ENCODE measurements around the gene YAE1. TPM values are rescaled to one million over a fixed set of nuclear protein-coding genes. Genes with fewer than 3 reads are reported as not detected.
A peak's percentile ranks its signal among the peaks of the same experiment; 100 is the strongest.

Gene YAE1
- polyA plus RNA-seq, 1 of the 3 experiments (the other 2 are of a cell fraction) = 30.7 TPM

- CTCF ChIA-PET = interaction anchor here (0.9 to 3.1 kb wide), 8 partner anchors 10 to 142 kb away, joined by 3 to 16 read pairs (median 4); no protein-coding TSS in a partner anchor
- H3K27ac ChIP-seq (ENCODE audit: low read depth in 2 of 2, low read length in 1 of 2) = peak overlapping the region; percentile 62 to 91
- POLR2A ChIA-PET = interaction anchor here (0.6 to 2.3 kb wide), 6 partner anchors 12 to 124 kb away, joined by 3 to 15 read pairs (median 3); partner anchors contain the start of genes RALA and YAE1
Measured at GRCh38 chr7:39609113-39609934, 43.1 kb downstream of the YAE1 start.

More at GRCh38 chr7:39609113-39609934, 43.1 kb downstream of the YAE1 start:
- H3K9me3 ChIP-seq = no peaks in the 10 kb centered on the region
- peaks cover 28% of the 10 kb centered on the region for H3F3A ChIP-seq (replicated peaks; ENCODE audit: insufficient read depth)
- H3K79me2 ChIP-seq (ENCODE audit: insufficient read depth) = no peaks in the 10 kb centered on the region
- no peak for TF ChIP-seq ELF1 (IDR thresholded peaks at IDR 0.05)
- TF ChIP-seq TCF12 (IDR thresholded peaks at IDR 0.05) = peak; percentile 98
- peak; percentile 21; the same call in 1 of the 2 replicates for TF ChIP-seq MXI1 (IDR thresholded peaks at IDR 0.05; ENCODE audit: low read depth, low read length)
- TF ChIP-seq FOXJ3 (CRISPR knock-in tag; IDR thresholded peaks at IDR 0.05) = no peak
- no peak for TF ChIP-seq EZH2phosphoT487 (IDR thresholded peaks at IDR 0.05; ENCODE audit: borderline replicate concordance, low read depth)
- TF ChIP-seq FOXM1 (IDR thresholded peaks at IDR 0.05; ENCODE audit: low read depth) = peak; percentile 80; the same call in 1 of the 2 replicates
- TF ChIP-seq MEF2A (IDR thresholded peaks at IDR 0.05; ENCODE audit: borderline replicate concordance, low read depth) = peak; percentile 90
- TF ChIP-seq POLR2AphosphoS5 (IDR thresholded peaks at IDR 0.05; ENCODE audit: low read depth, low read length) = peak; percentile 57; the same call in 1 of the 2 replicates
- peak; percentile 7; the same call in 1 of the 2 replicates for TF ChIP-seq GATA2 (CRISPR knock-in tag; IDR thresholded peaks at IDR 0.05)
- TF ChIP-seq EP300 (IDR thresholded peaks at IDR 0.05; ENCODE audit: borderline replicate concordance in 1 of 2, low read depth in 1 of 2, low read length in 1 of 2) = peak; percentile 72 to 92
- TF ChIP-seq CTCF (IDR thresholded peaks at IDR 0.05) = peak; percentile 25
- TF ChIP-seq PBX3 (IDR thresholded peaks at IDR 0.05) = peak; percentile 76
- TF ChIP-seq USF1 (IDR thresholded peaks at IDR 0.05; ENCODE audit: borderline replicate concordance, low read depth) = 0 out of 2 replicates have a peak, but pooled peaks have one; percentile 38
- TF ChIP-seq YY1 (IDR thresholded peaks at IDR 0.05; ENCODE audit: low read depth) = no peak
- TF ChIP-seq USF2 (IDR thresholded peaks at IDR 0.05; ENCODE audit: borderline replicate concordance, low read depth, low read length) = no peak
- no peak for TF ChIP-seq RFX5 (IDR thresholded peaks at IDR 0.05; ENCODE audit: low read length)
- TF ChIP-seq RCOR1 (IDR thresholded peaks at IDR 0.05; ENCODE audit: low read length) = peak; percentile 63; the same call in 1 of the 2 replicates
- peak; percentile 69 for TF ChIP-seq NFIC (IDR thresholded peaks at IDR 0.05; ENCODE audit: borderline replicate concordance)
- peak; percentile 93 for TF ChIP-seq FOSL2 (IDR thresholded peaks at IDR 0.05; ENCODE audit: borderline replicate concordance, low read depth)
- TF ChIP-seq TEAD4 (IDR thresholded peaks at IDR 0.05; ENCODE audit: borderline replicate concordance, insufficient read depth) = no peak; the same call in none of the 2 replicates
- TF ChIP-seq JUND (IDR thresholded peaks at IDR 0.05) = peak; percentile 93
- peak; percentile 22; the same call in 1 of the 2 replicates for TF ChIP-seq RXRA (IDR thresholded peaks at IDR 0.05; ENCODE audit: borderline replicate concordance, low read depth)
- DNase-seq = peak; percentile 85
- H3K9me2 ChIP-seq = no peaks in the 10 kb centered on the region
- H3K9ac ChIP-seq = peak overlapping the region; percentile 62
- peak overlapping the region; percentile 79 for H2AFZ ChIP-seq (ENCODE audit: low read depth)
- peaks cover 20 to 31% of the 10 kb centered on the region in 2 experiments; a peak in 3 of 4 replicates for H3K4me1 ChIP-seq (ENCODE audit: control insufficient read depth in 1 of 2, insufficient read depth in 2 of 2, low read depth in 1 of 2, low read length in 1 of 2)
- H4K20me1 ChIP-seq (ENCODE audit: insufficient read depth) = no peaks in the 10 kb centered on the region
- H3K36me3 ChIP-seq (replicated peaks in 1 of 2; ENCODE audit: control insufficient read depth in 1 of 2, insufficient read depth in 2 of 2, low read length in 1 of 2) = no peaks in the 10 kb centered on the region
- 36% methylated on average over 28 of the region's 36 CpGs for WGBS (ENCODE audit: low lambda C conversion rate)
- peak overlapping the region; percentile 20 to 34; a peak in 2 of 4 replicates for H3K4me3 ChIP-seq (ENCODE audit: low read depth in 2 of 2, low read length in 1 of 2)
- peak overlapping the region; percentile 64 for H3K4me2 ChIP-seq
- no peaks in the 10 kb centered on the region for H3K27me3 ChIP-seq (ENCODE audit: insufficient read depth)

Data from SK-N-SH (cell line).